Panc1 (cell line): ENCODE data around the gene ZP2.

Experiments
- POLR2AphosphoS5 ChIP-seq: IDR thresholded peaks from 2 replicates; pipeline ENCODE4 v1.6.1; 2012; ENCODE audit warnings: mild to moderate bottlenecking, low read depth, low read length, moderate library complexity
- REST ChIP-seq, 2 experiments: IDR thresholded peaks; 2 replicates each; pipeline ENCODE4 v1.6.1; 2011 to 2012; ENCODE audit warnings: low read depth in 2 of 2, control low read depth in 1 of 2, low read length in 1 of 2, mild to moderate bottlenecking in 1 of 2, moderate library complexity in 1 of 2; ENCODE audit not compliant: insufficient read depth in 1 of 2
- TCF7L2 ChIP-seq: IDR thresholded peaks from 2 replicates; pipeline ENCODE4 v1.6.1; 2011; ENCODE audit warnings: mild to moderate bottlenecking, low read depth, low read length, inconsistent platforms
- TF ChIP-seq, protein P1 (sequence below): fragments of 450-650 bp; IDR thresholded peaks from 2 replicates; pipeline ENCODE4 v1.5.1; 2017; ENCODE audit warnings: mild to moderate bottlenecking

DNA sequence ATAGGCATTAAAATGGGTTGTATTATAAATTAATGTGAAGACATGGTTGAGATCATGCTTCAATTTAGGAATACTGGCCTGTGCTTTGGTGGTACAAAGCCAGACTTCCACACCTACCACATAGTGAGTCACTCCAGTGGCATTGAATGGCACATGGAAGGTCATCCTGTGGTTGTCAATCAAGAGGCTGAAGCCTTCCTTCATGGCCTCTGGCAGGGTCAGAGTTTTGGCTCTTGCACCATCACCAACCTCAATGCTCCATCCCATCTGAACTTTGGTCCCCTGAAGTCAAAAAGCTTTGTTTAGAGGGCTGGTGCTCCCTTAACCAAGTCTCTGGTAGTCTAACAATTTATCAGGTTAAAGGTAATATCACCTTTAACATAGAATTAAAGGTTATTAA is 6.1 kb downstream of the ZP2 start:
- TF ChIP-seq, protein P1, sequence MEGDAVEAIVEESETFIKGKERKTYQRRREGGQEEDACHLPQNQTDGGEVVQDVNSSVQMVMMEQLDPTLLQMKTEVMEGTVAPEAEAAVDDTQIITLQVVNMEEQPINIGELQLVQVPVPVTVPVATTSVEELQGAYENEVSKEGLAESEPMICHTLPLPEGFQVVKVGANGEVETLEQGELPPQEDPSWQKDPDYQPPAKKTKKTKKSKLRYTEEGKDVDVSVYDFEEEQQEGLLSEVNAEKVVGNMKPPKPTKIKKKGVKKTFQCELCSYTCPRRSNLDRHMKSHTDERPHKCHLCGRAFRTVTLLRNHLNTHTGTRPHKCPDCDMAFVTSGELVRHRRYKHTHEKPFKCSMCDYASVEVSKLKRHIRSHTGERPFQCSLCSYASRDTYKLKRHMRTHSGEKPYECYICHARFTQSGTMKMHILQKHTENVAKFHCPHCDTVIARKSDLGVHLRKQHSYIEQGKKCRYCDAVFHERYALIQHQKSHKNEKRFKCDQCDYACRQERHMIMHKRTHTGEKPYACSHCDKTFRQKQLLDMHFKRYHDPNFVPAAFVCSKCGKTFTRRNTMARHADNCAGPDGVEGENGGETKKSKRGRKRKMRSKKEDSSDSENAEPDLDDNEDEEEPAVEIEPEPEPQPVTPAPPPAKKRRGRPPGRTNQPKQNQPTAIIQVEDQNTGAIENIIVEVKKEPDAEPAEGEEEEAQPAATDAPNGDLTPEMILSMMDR, result no peak
- TF ChIP-seq POLR2AphosphoS5 (no peak), TCF7L2 (no peak), REST (IDR thresholded peaks at IDR 0.05; ENCODE audit: insufficient read depth in 1 of 2, low read depth in 2 of 2, low read length in 1 of 2) (no peak)
